Neuronal stem cell (in vitro differentiated cells): ENCODE data around the gene GSPT2.

Source experiments
- DNase-seq: peaks from one replicate; pipeline ENCODE4 v3.0.0-alpha.2; 2013; ENCODE audit warnings: low spot score
- H2AFZ ChIP-seq: one replicate; pipeline ENCODE4 v1.6.1; 2013; ENCODE audit warnings: mild to moderate bottlenecking, low read length, inconsistent platforms
- H2AK5ac ChIP-seq: 2 replicates; pipeline ENCODE4 v1.6.1; 2013; ENCODE audit warnings: low read depth, mild to moderate bottlenecking, inconsistent platforms, low read length, moderate library complexity, mixed read lengths
- H2BK120ac ChIP-seq: 2 replicates; pipeline ENCODE4 v1.6.1; 2013; ENCODE audit warnings: low read depth, mild to moderate bottlenecking, inconsistent platforms, low read length, moderate library complexity, mixed read lengths
- H2BK12ac ChIP-seq: one replicate; pipeline ENCODE4 v1.6.1; 2013; ENCODE audit warnings: low read length, inconsistent platforms
- H2BK15ac ChIP-seq: 2 replicates; pipeline ENCODE4 v1.6.1; 2013; ENCODE audit warnings: mild to moderate bottlenecking, low read length, inconsistent platforms, mixed read lengths
- H2BK5ac ChIP-seq: one replicate; pipeline ENCODE4 v1.6.1; 2013; ENCODE audit warnings: inconsistent platforms, mild to moderate bottlenecking, low read length, moderate library complexity
- H3K14ac ChIP-seq: one replicate; pipeline ENCODE4 v1.6.1; 2013; ENCODE audit warnings: low read length, inconsistent platforms
- H3K18ac ChIP-seq: 2 replicates; pipeline ENCODE4 v1.6.1; 2013; ENCODE audit warnings: low read length, inconsistent platforms
- H3K23ac ChIP-seq: 2 replicates; pipeline ENCODE4 v1.6.1; 2013; ENCODE audit warnings: low read depth, mild to moderate bottlenecking, mixed read lengths, low read length, inconsistent platforms; ENCODE audit not compliant: poor library complexity
- H3K27ac ChIP-seq: replicated peaks from 3 replicates; pipeline ENCODE4 v1.5.1; 2013; ENCODE audit warnings: low read length, inconsistent platforms
- H3K27me3 ChIP-seq, 3 experiments: 2 replicates each; pipeline ENCODE4 v1.6.1; 2013; ENCODE audit warnings: low read length in 3 of 3, mild to moderate bottlenecking in 2 of 3, inconsistent platforms in 1 of 3, low read depth in 1 of 3, mixed read lengths in 1 of 3, moderate library complexity in 1 of 3; ENCODE audit not compliant: control insufficient read depth in 3 of 3, insufficient read depth in 3 of 3
- H3K36me3 ChIP-seq, 2 donors: replicated peaks in 1 of 2; 2 replicates each; pipeline ENCODE4 v1.6.1; 2013; ENCODE audit warnings: low read length in 2 of 2; ENCODE audit not compliant: control insufficient read depth in 2 of 2, insufficient read depth in 2 of 2
- H3K4ac ChIP-seq: 2 replicates; pipeline ENCODE4 v1.6.1; 2013; ENCODE audit warnings: inconsistent platforms, mild to moderate bottlenecking, low read length, moderate library complexity
- H3K4me1 ChIP-seq, 2 donors: 1 replicate in 1 of 2; 2 replicates in 1 of 2; pipeline ENCODE4 v1.6.1; 2013; ENCODE audit warnings: low read length in 2 of 2, low read depth in 1 of 2; ENCODE audit not compliant: control insufficient read depth in 2 of 2, insufficient read depth in 1 of 2
- H3K4me2 ChIP-seq: one replicate; pipeline ENCODE4 v1.6.1; 2013; ENCODE audit warnings: mild to moderate bottlenecking, low read length, inconsistent platforms; ENCODE audit not compliant: insufficient read depth, poor library complexity, severe bottlenecking
- H3K4me3 ChIP-seq, 2 donors: 2 replicates each; pipeline ENCODE4 v1.5.1; 2013; ENCODE audit warnings: low read length in 2 of 2, mild to moderate bottlenecking in 2 of 2, inconsistent platforms in 1 of 2, moderate library complexity in 1 of 2
- H3K79me1 ChIP-seq: one replicate; pipeline ENCODE4 v1.6.1; 2013; ENCODE audit warnings: low read depth, mild to moderate bottlenecking, inconsistent platforms, low read length, moderate library complexity
- H3K9ac ChIP-seq: one replicate; pipeline ENCODE4 v1.6.1; 2013; ENCODE audit warnings: mild to moderate bottlenecking, low read depth, low read length, inconsistent platforms; ENCODE audit not compliant: poor library complexity
- H3K9me3 ChIP-seq, 2 donors: replicated peaks in 1 of 2; 2 replicates each; pipeline versions ENCODE3 to v1.6.1; 2013; ENCODE audit warnings: low read length in 2 of 2, mild to moderate bottlenecking in 2 of 2, inconsistent platforms in 1 of 2, low read depth in 1 of 2, mixed read lengths in 1 of 2, moderate library complexity in 1 of 2; ENCODE audit not compliant: control insufficient read depth in 2 of 2, insufficient read depth in 1 of 2
- H4K8ac ChIP-seq: one replicate; pipeline ENCODE4 v1.6.1; 2013; ENCODE audit warnings: low read depth, mild to moderate bottlenecking, inconsistent platforms, low read length, moderate library complexity
- H4K91ac ChIP-seq: one replicate; pipeline ENCODE4 v1.6.1; 2013; ENCODE audit warnings: low read length, low read depth, mild to moderate bottlenecking, inconsistent platforms; ENCODE audit not compliant: poor library complexity
- WGBS, 2 donors: extraction: QIAGEN DNeasy Blood & Tissue Kit; methylation state at CpG; one replicate each; pipeline ENCODE4 v1.1.7; 2013; ENCODE audit warnings: missing lambda C conversion rate in 2 of 2, mixed read lengths in 1 of 2; ENCODE audit not compliant: insufficient read length in 2 of 2, insufficient replicate concordance in 1 of 2; ENCODE audit errors: extremely low coverage in 2 of 2; 5-methylcytosine and 5-hydroxymethylcytosine counted together

The GSPT2 gene

DNA sequence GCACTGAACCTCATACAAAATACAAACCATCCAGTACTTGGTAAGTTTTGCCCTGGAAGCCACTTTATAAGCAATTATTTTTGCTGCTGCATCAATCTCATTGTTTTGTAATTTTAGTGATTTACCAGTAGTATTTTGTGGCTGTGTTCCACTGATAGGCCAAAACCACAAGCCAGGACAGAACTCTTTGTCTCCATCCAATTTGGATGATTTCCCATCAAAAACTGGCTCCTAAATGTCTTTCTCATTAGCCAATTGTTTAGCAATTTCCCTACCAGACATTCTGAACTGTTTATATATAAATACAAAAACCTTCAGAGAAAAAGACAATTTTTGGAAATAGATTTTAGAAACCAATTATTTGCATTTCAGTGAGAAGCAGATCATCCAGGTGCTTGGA, 4.4 kb downstream of the GSPT2 start:
- Histone ChIP-seq H3K14ac (no peak overlapping the region), H3K4me3 (no peak overlapping the region), H3K36me3 (peaks cover 0 to 23% of the 10 kb centered on the region in 2 donors), H3K79me1 (peaks cover 2% of the 10 kb centered on the region), H3K27ac (no peak overlapping the region), H3K4me2 (no peak overlapping the region), H3K18ac (no peak overlapping the region), H4K8ac (no peak overlapping the region), H3K4me1 (peaks cover 0 to 3% of the 10 kb centered on the region in 2 donors), H3K9ac (no peak overlapping the region), H2AK5ac (no peak overlapping the region), H3K23ac (no peak overlapping the region), H2BK120ac (no peak overlapping the region), H4K91ac (no peak overlapping the region), H3K4ac (no peak overlapping the region), H2BK5ac (no peak overlapping the region), H2AFZ (no peak overlapping the region), H3K9me3 (no peaks in the 10 kb centered on the region), H3K27me3 (no peaks in the 10 kb centered on the region), H2BK12ac (no peak overlapping the region), H2BK15ac (no peak overlapping the region)
- no peak for DNase-seq

DNA sequence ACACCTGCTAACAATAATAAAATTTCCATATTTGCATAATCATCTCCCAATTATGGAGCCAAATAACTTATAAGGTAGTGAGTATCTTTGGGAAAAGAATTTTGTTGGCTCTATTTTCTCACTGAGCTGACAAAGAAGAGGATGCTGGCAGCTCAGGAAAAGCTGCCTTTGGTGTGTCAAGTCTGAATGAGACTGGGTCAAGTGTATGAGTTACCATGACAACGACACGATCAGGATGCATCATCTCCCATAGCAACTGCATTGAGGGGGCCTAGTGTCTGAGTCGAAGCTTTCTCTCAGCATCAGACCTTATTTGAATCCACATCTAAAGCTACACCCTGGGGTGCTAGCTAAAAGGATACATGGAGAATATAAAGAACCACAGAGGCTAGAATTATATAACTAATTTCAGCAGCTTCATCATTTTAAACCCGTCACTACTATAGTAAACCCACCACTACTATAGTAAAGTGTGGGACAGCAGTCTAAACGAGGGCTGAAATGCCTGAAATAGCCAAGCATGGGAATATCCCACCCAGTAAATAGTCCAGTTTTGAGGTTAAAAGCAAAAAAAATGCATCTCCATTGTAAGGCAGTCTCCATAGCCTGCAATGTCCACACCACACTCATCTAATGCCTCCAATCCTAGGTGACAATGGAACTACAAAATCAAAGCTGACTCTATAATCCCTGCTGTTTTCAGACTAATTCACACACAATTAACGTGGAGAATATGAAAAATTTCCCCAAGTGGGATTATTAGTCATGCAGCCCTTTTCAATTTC, 16.0 kb downstream of the GSPT2 start:
- peaks cover 0 to 4% (median 0%) of the 10 kb centered on the region in 3 experiments for H3K27me3 ChIP-seq
- no peak overlapping the region for H2BK15ac ChIP-seq
- no peak overlapping the region for H3K4me2 ChIP-seq
- H4K91ac ChIP-seq: no peak overlapping the region
- WGBS, 2 donors: no CpG with 5 or more reads among the region's 6 CpGs
- H3K23ac ChIP-seq: no peak overlapping the region
- H2AFZ ChIP-seq: no peak overlapping the region
- peaks cover 0 to 11% of the 10 kb centered on the region in 2 donors for H3K4me1 ChIP-seq
- H3K79me1 ChIP-seq: no peaks in the 10 kb centered on the region
- H4K8ac ChIP-seq: no peak overlapping the region
- H2BK12ac ChIP-seq: no peak overlapping the region
- no peak for DNase-seq
- no peak overlapping the region for H3K27ac ChIP-seq
- H2BK120ac ChIP-seq: no peak overlapping the region
- no peak overlapping the region for H3K9ac ChIP-seq
- H2AK5ac ChIP-seq: no peak overlapping the region
- H3K4ac ChIP-seq: no peak overlapping the region
- no peak overlapping the region for H3K14ac ChIP-seq
- H3K9me3 ChIP-seq: no peaks in the 10 kb centered on the region
- no peaks in the 10 kb centered on the region for H3K36me3 ChIP-seq
- H3K4me3 ChIP-seq: no peak overlapping the region
- H3K18ac ChIP-seq: no peak overlapping the region
- H2BK5ac ChIP-seq: no peak overlapping the region

DNA sequence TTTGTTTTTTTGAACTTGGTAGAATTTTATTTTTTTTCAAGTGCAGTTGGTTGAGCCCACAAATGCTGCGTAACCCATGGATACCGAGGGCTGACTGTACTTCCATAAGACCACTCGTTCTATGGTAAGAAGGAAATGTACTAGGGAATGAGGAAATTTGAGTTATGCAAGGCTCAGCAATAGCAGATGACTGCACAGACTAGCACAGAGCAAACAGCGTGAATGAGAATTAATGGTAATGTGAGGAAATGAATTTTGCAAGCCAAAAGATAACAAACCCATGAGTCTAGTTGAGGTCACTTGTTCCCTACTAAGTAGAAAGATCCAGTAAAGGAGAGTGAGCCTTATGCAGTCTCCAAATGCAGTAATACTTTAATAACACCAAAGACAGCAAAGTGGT, 17.4 kb downstream of the GSPT2 start:
- Histone ChIP-seq H4K91ac (no peak overlapping the region), H2AK5ac (no peak overlapping the region), H3K27me3 (peaks cover 0 to 4% (median 0%) of the 10 kb centered on the region in 3 experiments), H2BK12ac (no peak overlapping the region), H3K4me1 (peaks cover 0 to 11% of the 10 kb centered on the region in 2 donors), H4K8ac (no peak overlapping the region), H3K36me3 (no peaks in the 10 kb centered on the region), H3K23ac (no peak overlapping the region), H2AFZ (no peak overlapping the region), H3K4me2 (no peak overlapping the region), H2BK120ac (no peak overlapping the region), H2BK5ac (no peak overlapping the region), H3K14ac (no peak overlapping the region), H3K79me1 (no peaks in the 10 kb centered on the region), H3K4me3 (no peak overlapping the region), H3K9ac (no peak overlapping the region), H2BK15ac (no peak overlapping the region), H3K9me3 (no peaks in the 10 kb centered on the region), H3K4ac (no peak overlapping the region), H3K18ac (no peak overlapping the region), H3K27ac (no peak overlapping the region)
- DNase-seq: no peak
- WGBS, 2 donors: no CpG with 5 or more reads among the region's 4 CpGs

DNA sequence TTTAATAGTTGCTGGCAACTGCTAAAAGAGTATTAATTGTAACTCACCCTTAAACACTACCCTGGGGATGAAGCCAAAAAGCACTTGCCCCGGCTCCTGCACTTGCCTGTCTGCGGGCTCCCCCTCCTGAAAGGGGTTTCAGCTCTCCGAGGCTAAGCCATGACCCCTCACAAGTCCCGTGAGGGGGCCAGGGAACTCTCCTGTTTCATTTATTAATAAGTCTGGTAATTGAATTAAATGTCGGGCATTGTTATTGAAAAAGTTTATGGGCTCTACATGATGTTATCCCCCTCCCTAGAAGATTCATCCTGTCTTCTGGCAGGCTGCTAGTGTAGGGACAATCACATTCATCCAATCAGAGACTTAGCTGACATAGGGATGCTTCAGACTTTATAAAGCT, 23.3 kb downstream of the GSPT2 start:
- no peak overlapping the region for H3K27ac ChIP-seq
- H3K4me2 ChIP-seq: no peak overlapping the region
- H2BK15ac ChIP-seq: no peak overlapping the region
- no peak overlapping the region for H2AFZ ChIP-seq
- H2BK12ac ChIP-seq: no peak overlapping the region
- no peak overlapping the region for H3K18ac ChIP-seq
- H3K4me1 ChIP-seq: no peaks in the 10 kb centered on the region
- no peak overlapping the region for H4K91ac ChIP-seq
- H3K4ac ChIP-seq: no peak overlapping the region
- no CpG with 5 or more reads among the region's 5 CpGs for WGBS, 2 donors
- no peaks in the 10 kb centered on the region for H3K9me3 ChIP-seq
- no peaks in the 10 kb centered on the region for H3K36me3 ChIP-seq
- no peaks in the 10 kb centered on the region for H3K79me1 ChIP-seq
- H3K23ac ChIP-seq: no peak overlapping the region
- H3K9ac ChIP-seq: no peak overlapping the region
- H3K4me3 ChIP-seq: no peak overlapping the region
- no peak overlapping the region for H4K8ac ChIP-seq
- no peak overlapping the region for H2BK5ac ChIP-seq
- H2AK5ac ChIP-seq: no peak overlapping the region
- no peak overlapping the region for H2BK120ac ChIP-seq
- no peak for DNase-seq
- H3K27me3 ChIP-seq: peaks cover 0 to 4% (median 0%) of the 10 kb centered on the region in 3 experiments
- no peak overlapping the region for H3K14ac ChIP-seq
